GM12878 (cell line): Measurements from ENCODE around the gene ASIC1. TPM values are rescaled to one million over a fixed set of nuclear protein-coding genes. Genes with fewer than 3 reads are reported as not detected.

Experiments
- ATAC-seq: fragments of 200-7000 bp; cut with Tn5 transposase; 3 replicates; pipeline ENCODE4 v1.9.1; 2020; ENCODE audit warnings: mild to moderate bottlenecking, moderate library complexity
- BruUV-seq: library from RNA; stranded (reverse); fragments of 400-500 nt; replicated peaks from 2 replicates; lab custom pipeline; 2021; lab: Mats Ljungman, UMichigan
- CTCF ChIA-PET: fragments of 300-600 bp; sonication (Branson Sonifier 250); formaldehyde crosslinking; extraction: SDS; loops from one replicate; lab custom pipeline; 2021; ENCODE audit warnings: inconsistent platforms; lab: Yijun Ruan, JAX
- POLR2A ChIA-PET: fragments of 350-600 bp; formaldehyde crosslinking; extraction: SDS; loops from one replicate; lab custom pipeline; 2021; ENCODE audit warnings: inconsistent platforms; lab: Charles Lee
- RAD21 ChIA-PET: fragments of 300-600 bp; sonication (Branson Sonifier 250); formaldehyde crosslinking; loops from one replicate; lab custom pipeline; 2023; ENCODE audit warnings: antibody characterized with exemption; ENCODE audit not compliant: unreplicated experiment; lab: Charles Lee
- SMC1A ChIA-PET: fragments of 300-600 bp; sonication (Branson Sonifier 250); formaldehyde crosslinking; loops from one replicate; lab custom pipeline; 2023; ENCODE audit not compliant: unreplicated experiment, uncharacterized antibody; lab: Charles Lee
- DNase-seq: peaks from one replicate; pipeline ENCODE4 v3.0.0-alpha.2; 2011; ENCODE audit warnings: low read depth, low spot score
- FAIRE-seq: peaks from 3 replicates; lab custom pipeline; 2011; peaks lifted over from hg19 to GRCh38; lab: Jason Lieb, UNC
- H2AFZ ChIP-seq: 2 replicates; pipeline ENCODE4 v1.6.0; 2011; ENCODE audit warnings: low read depth, low read length, control low read depth; ENCODE audit not compliant: control insufficient read depth
- H3K27ac ChIP-seq: 2 replicates; pipeline ENCODE4 v1.5.1; 2011; ENCODE audit warnings: control low read depth; ENCODE audit not compliant: control insufficient read depth, insufficient read depth
- H3K27me3 ChIP-seq, 2 experiments: replicated peaks in 1 of 2; 2 replicates each; pipeline versions ENCODE4 v1.6.0 to v1.6.1; 2011; ENCODE audit warnings: low read length in 1 of 2; ENCODE audit not compliant: control insufficient read depth in 2 of 2, insufficient read depth in 2 of 2
- H3K36me3 ChIP-seq, 2 experiments: 2 replicates each; pipeline ENCODE4 v1.5.1; 2011; ENCODE audit warnings: low read length in 1 of 2; ENCODE audit not compliant: control insufficient read depth in 2 of 2, insufficient read depth in 2 of 2
- H3K4me1 ChIP-seq: 2 replicates; pipeline ENCODE4 v1.6.1; 2011; ENCODE audit warnings: mild to moderate bottlenecking, low read length, moderate library complexity, mixed read lengths; ENCODE audit not compliant: control insufficient read depth, insufficient read depth
- H3K4me2 ChIP-seq: 2 replicates; pipeline ENCODE4 v1.6.0; 2011; ENCODE audit warnings: control low read depth; ENCODE audit not compliant: control insufficient read depth, insufficient read depth
- H3K4me3 ChIP-seq: fragments of 200-600 bp; sonication (generic); 2 replicates; pipeline ENCODE4 v1.5.1; 2016
- H3K79me2 ChIP-seq: 2 replicates; pipeline ENCODE4 v1.6.0; 2011; ENCODE audit warnings: low read length; ENCODE audit not compliant: control insufficient read depth, insufficient read depth
- H3K9ac ChIP-seq: 2 replicates; pipeline ENCODE4 v1.8.0; 2011; ENCODE audit warnings: low read length, control low read depth, mixed read lengths; ENCODE audit not compliant: control insufficient read depth, insufficient read depth
- H3K9me3 ChIP-seq: replicated peaks from 3 replicates; pipeline ENCODE4 v1.5.1; 2011; ENCODE audit warnings: mild to moderate bottlenecking, low read length; ENCODE audit not compliant: control insufficient read depth, insufficient read depth
- H4K20me1 ChIP-seq: 2 replicates; pipeline ENCODE4 v1.6.0; 2011; ENCODE audit not compliant: control insufficient read depth, insufficient read depth
- ASH2L ChIP-seq: fragments of 300-600, 200-600 bp; sonication (generic); IDR thresholded peaks from 2 replicates; pipeline ENCODE4 v1.6.1; 2017; ENCODE audit warnings: low read depth, mild to moderate bottlenecking, borderline replicate concordance
- EP300 ChIP-seq, 2 experiments: fragments of 150-350 bp in 1 of 2; IDR thresholded peaks; 2 replicates each; pipeline ENCODE4 v1.6.1; 2011 to 2012; ENCODE audit warnings: low read depth in 2 of 2, low read length in 2 of 2, borderline replicate concordance in 1 of 2, improper control_type of control experiment in 1 of 2, inconsistent platforms in 1 of 2; ENCODE audit not compliant: control insufficient read depth in 1 of 2
- FOXK2 ChIP-seq: fragments of 450-650 bp; IDR thresholded peaks from 2 replicates; pipeline ENCODE4 v1.6.1; 2017; ENCODE audit warnings: mild to moderate bottlenecking, moderate library complexity
- IKZF1 ChIP-seq: fragments of 450-650 bp; conservative IDR thresholded peaks from 2 replicates; pipeline ENCODE4 v1.6.1; 2017; ENCODE audit warnings: antibody characterized with exemption, mild to moderate bottlenecking
- IRF4 ChIP-seq: IDR thresholded peaks from 2 replicates; pipeline ENCODE4 v1.6.1; 2011; ENCODE audit warnings: low read depth, low read length
- KLF5 ChIP-seq: fragments of 450-650 bp; IDR thresholded peaks from 2 replicates; pipeline ENCODE4 v1.6.1; 2014; ENCODE audit warnings: mild to moderate bottlenecking; ENCODE audit not compliant: partially characterized antibody
- MYB ChIP-seq: fragments of 150-350 bp; IDR thresholded peaks from 2 replicates; pipeline ENCODE4 v1.6.1; 2014; ENCODE audit warnings: mild to moderate bottlenecking, low read depth, low read length, borderline replicate concordance
- SP1 ChIP-seq: IDR thresholded peaks from one replicate; pipeline ENCODE4 v1.6.1; 2011; ENCODE audit warnings: low read depth, low read length
- ZNF207 ChIP-seq: fragments of 450-650 bp; IDR thresholded peaks from 2 replicates; pipeline ENCODE4 v1.6.1; 2014; ENCODE audit warnings: antibody characterized with exemption, mild to moderate bottlenecking, borderline replicate concordance
- WGBS: methylation state at CpG from one replicate; pipeline ENCODE4 v1.1.6; 2016; ENCODE audit warnings: low lambda C conversion rate; ENCODE audit not compliant: insufficient replicate concordance, insufficient coverage; ENCODE audit errors: missing lambda C conversion rate; 5-methylcytosine and 5-hydroxymethylcytosine counted together
- in situ Hi-C: fragments of 300-500 bp; cut with MboI; formaldehyde crosslinking; loops from 9 replicates; pipeline ENCODE4 v1.14.3; 2018; ENCODE audit warnings: mixed read lengths
- intact Hi-C: fragments of 100-400 bp; cut with micrococcal nuclease; formaldehyde crosslinking; loops from one replicate; pipeline ENCODE4 v1.14.2; 2022; ENCODE audit not compliant: unreplicated experiment
- polyA plus RNA-seq, 11 experiments: library from polyadenylated mRNA; depleted of rRNA in 4 of 11; unstranded in 6 of 11; stranded (reverse) in 5 of 11; fragments of >200 nt; fragmentation: Nextera tagmentation in 4 of 11; fragmentation: Illumina TruSeq in 1 of 11; extraction: Ambion mirVana in 4 of 11; extraction: Trizol in 1 of 11; gene quantifications; 1 replicate in 1 of 11; 2 replicates in 10 of 11; pipeline versions ENCODE4 v1.2.1 to v1.2.3, GENCODE V29; 2011 to 2016; ENCODE audit warnings: inconsistent platforms in 2 of 11, missing spikeins in 2 of 11, low read depth in 1 of 11
- total RNA-seq, 4 experiments: library from RNA; depleted of rRNA in 3 of 4; stranded (reverse); fragments of >200 nt in 3 of 4; fragmentation: Illumina TruSeq in 1 of 4; extraction: Trizol in 1 of 4; gene quantifications; 2 replicates each; pipeline versions ENCODE4 v1.2.1 to v1.2.3, GENCODE V29; 2013 to 2021
- TF ChIP-seq, protein P1 (sequence below): fragments of 450-650 bp; IDR thresholded peaks from 2 replicates; pipeline ENCODE4 v1.6.1; 2018; ENCODE audit warnings: mild to moderate bottlenecking, low read depth, moderate library complexity; ENCODE audit not compliant: partially characterized antibody
- TF ChIP-seq, protein P2 (sequence below): fragments of 450-650 bp; IDR thresholded peaks from 2 replicates; pipeline ENCODE4 v1.6.1; 2017; ENCODE audit warnings: antibody characterized with exemption, mild to moderate bottlenecking, moderate library complexity

Gene ASIC1
- total and polyA plus RNA-seq, 10 of the 15 experiments (the other 5 are each of a cell fraction or from before 2014, with no cell fraction given) = 0.02 to 0.28 (median 0.21) TPM; not detected in 4

DNA sequence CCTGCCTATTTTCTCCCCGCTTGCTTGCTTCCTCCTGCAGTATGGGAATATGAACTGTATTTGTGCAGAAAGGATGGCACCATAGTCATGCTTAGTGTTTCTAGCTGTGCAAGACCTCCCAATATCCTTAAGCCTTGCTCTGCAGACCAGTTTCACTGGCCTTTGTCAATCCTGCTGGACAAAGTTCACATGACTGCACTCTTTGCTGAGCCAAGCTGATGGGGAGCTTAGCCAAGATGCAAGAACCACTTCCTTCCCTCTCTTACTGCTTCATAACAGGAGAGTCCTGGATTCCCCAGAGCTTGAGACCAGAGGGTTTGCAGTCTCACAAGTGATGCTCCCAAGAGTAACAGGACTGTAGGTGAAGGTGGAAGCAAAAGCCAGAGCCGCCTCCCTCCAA lies 3.8 kb downstream of the ASIC1 start (continued):
- TF ChIP-seq, protein P1, sequence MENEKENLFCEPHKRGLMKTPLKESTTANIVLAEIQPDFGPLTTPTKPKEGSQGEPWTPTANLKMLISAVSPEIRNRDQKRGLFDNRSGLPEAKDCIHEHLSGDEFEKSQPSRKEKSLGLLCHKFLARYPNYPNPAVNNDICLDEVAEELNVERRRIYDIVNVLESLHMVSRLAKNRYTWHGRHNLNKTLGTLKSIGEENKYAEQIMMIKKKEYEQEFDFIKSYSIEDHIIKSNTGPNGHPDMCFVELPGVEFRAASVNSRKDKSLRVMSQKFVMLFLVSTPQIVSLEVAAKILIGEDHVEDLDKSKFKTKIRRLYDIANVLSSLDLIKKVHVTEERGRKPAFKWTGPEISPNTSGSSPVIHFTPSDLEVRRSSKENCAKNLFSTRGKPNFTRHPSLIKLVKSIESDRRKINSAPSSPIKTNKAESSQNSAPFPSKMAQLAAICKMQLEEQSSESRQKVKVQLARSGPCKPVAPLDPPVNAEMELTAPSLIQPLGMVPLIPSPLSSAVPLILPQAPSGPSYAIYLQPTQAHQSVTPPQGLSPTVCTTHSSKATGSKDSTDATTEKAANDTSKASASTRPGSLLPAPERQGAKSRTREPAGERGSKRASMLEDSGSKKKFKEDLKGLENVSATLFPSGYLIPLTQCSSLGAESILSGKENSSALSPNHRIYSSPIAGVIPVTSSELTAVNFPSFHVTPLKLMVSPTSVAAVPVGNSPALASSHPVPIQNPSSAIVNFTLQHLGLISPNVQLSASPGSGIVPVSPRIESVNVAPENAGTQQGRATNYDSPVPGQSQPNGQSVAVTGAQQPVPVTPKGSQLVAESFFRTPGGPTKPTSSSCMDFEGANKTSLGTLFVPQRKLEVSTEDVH = no peak
- TF ChIP-seq KLF5 (no peak), IRF4 (no peak), FOXK2 (no peak), SP1 (no peak), ASH2L (no peak), IKZF1 (no peak), EP300 (IDR thresholded peaks at IDR 0.05; ENCODE audit: borderline replicate concordance in 1 of 2, control insufficient read depth in 1 of 2, low read depth in 2 of 2, low read length in 2 of 2) (no peak)

DNA sequence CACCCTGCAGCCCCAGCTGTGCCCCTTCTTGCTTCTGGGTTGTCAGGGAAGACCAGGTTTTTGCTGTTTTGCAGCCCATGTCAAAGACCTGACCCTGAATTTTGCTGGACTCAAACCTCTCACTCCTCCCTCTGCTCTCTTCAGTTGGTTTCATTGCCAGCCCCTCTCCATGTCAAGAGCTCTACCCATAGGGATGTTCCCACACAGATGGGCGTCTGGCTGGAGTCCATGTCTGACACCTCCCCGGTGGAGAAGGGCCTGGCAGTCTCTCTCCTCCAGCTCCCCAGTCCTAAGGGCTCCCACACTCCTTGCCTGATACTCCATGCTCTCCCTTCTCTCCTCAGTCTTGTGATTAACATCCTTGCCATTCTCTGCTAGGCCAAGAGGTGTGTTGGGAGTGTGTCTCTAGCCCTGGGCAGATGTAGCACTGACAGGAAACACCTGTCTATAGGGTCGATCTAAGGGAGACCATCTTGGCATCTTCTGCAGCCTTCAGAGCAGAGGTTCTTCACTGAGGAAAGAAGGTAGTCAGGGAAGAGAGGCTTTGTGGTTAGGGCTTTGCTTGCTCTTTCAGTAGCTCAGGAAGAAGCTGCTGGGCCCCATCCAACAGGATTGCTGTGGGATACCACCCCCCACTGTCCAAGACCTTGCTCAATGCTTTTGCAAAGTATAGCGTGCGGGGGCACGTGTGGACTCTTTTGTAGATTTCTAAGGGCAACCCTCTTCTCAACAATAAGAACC lies 4.7 kb downstream of the ASIC1 start:
- FAIRE-seq (no peak), DNase-seq (no peak), ATAC-seq (no peak)
- Histone ChIP-seq H3K79me2 (no peaks in the 10 kb centered on the region), H4K20me1 (no peaks in the 10 kb centered on the region), H3K27ac (no peak overlapping the region), H3K4me1 (0 out of 2 replicates have a peak, but pooled peaks cover under 1% of the 10 kb centered on the region), H3K36me3 (no peaks in the 10 kb centered on the region), H3K9ac (no peak overlapping the region), H3K4me3 (no peak overlapping the region), H3K9me3 (no peaks in the 10 kb centered on the region), H2AFZ (no peak overlapping the region), H3K27me3 (peaks cover under 1 to 9% of the 10 kb centered on the region in 2 experiments; a peak in 3 of 4 replicates), H3K4me2 (no peak overlapping the region)
- no TSS peak for BruUV-seq
- WGBS = 25% methylated on average over 6 of the region's 6 CpGs
- ChIA-PET POLR2A (no interaction called here), RAD21 (interaction anchor here (1.3 kb wide), 1 partner anchor 96 kb away, joined by 3 read pairs; no protein-coding TSS in a partner anchor), CTCF (interaction anchor here (1.8 to 4.5 kb wide), 2 partner anchors 24 to 95 kb away, joined by 11 to 16 read pairs; no protein-coding TSS in a partner anchor), SMC1A (no interaction called here)
- intact Hi-C loops = no loop called here
- TF ChIP-seq MYB (no peak), ZNF207 (no peak)
- TF ChIP-seq, protein P2, sequence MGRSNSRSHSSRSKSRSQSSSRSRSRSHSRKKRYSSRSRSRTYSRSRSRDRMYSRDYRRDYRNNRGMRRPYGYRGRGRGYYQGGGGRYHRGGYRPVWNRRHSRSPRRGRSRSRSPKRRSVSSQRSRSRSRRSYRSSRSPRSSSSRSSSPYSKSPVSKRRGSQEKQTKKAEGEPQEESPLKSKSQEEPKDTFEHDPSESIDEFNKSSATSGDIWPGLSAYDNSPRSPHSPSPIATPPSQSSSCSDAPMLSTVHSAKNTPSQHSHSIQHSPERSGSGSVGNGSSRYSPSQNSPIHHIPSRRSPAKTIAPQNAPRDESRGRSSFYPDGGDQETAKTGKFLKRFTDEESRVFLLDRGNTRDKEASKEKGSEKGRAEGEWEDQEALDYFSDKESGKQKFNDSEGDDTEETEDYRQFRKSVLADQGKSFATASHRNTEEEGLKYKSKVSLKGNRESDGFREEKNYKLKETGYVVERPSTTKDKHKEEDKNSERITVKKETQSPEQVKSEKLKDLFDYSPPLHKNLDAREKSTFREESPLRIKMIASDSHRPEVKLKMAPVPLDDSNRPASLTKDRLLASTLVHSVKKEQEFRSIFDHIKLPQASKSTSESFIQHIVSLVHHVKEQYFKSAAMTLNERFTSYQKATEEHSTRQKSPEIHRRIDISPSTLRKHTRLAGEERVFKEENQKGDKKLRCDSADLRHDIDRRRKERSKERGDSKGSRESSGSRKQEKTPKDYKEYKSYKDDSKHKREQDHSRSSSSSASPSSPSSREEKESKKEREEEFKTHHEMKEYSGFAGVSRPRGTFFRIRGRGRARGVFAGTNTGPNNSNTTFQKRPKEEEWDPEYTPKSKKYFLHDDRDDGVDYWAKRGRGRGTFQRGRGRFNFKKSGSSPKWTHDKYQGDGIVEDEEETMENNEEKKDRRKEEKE = no peak
- in situ Hi-C loops = no loop called here
